Activated CD8-positive, alpha-beta memory T cell treated with anti-CD3 and anti-CD28 coated beads, Interleukin-2, amount 10 ng/mL, durations not matched to agents 7 days and 5 days (primary cell): ENCODE data around the gene FADS6. TPM values are rescaled to one million over a fixed set of nuclear protein-coding genes. Genes with fewer than 3 reads are reported as not detected.
"Not testable (repeated sequence)": the region's sequence is repeated elsewhere in the genome, so short reads cannot be mapped to it uniquely, and the experiment has no call there.

Source experiments
- ATAC-seq: fragments of 150-1000 bp; cut with Tn5 transposase; one replicate; pipeline ENCODE4 v1.10.0; 2021; ENCODE audit warnings: moderate library complexity
- CTCF ChIA-PET: fragments of 350-600 bp; sonication (Branson Sonifier 250); formaldehyde crosslinking; loops from one replicate; lab custom pipeline; 2021; ENCODE audit warnings: antibody characterized with exemption; lab: Charles Lee
- DNase-seq: peaks from one replicate; pipeline ENCODE4 v3.0.0-alpha.2; 2020
- H3K27ac Mint-ChIP-seq: one replicate; pipeline ENCODE4 v1.8.0; 2021; ENCODE audit warnings: mild to moderate bottlenecking, mixed read lengths
- H3K27me3 Mint-ChIP-seq: one replicate; pipeline ENCODE4 v1.8.0; 2021; ENCODE audit warnings: mixed read lengths
- H3K36me3 Mint-ChIP-seq: one replicate; pipeline ENCODE4 v1.8.0; 2021; ENCODE audit warnings: mild to moderate bottlenecking, mixed read lengths
- H3K4me1 Mint-ChIP-seq: one replicate; pipeline ENCODE4 v1.8.0; 2021; ENCODE audit warnings: mixed read lengths
- H3K4me3 Mint-ChIP-seq: one replicate; pipeline ENCODE4 v1.8.0; 2021; ENCODE audit warnings: mild to moderate bottlenecking, moderate library complexity, mixed read lengths
- H3K9me3 Mint-ChIP-seq: one replicate; pipeline ENCODE4 v1.8.0; 2022; ENCODE audit warnings: low read depth, mixed read lengths
- total RNA-seq, 2 experiments: library from RNA; stranded (reverse); gene quantifications; one replicate each; pipeline ENCODE4 v1.2.3, GENCODE V29; 2021

FADS6 gene
- total RNA-seq, 2 experiments from 2014 or later = not detected

- no peaks in the 10 kb centered on the region for H3K4me1 Mint-ChIP-seq
- CTCF ChIA-PET = interaction anchor here (1.1 kb wide), 1 partner anchor 126 kb away, joined by 6 read pairs; no protein-coding TSS in a partner anchor
- no peak overlapping the region for H3K4me3 Mint-ChIP-seq
- no peak for ATAC-seq
- H3K36me3 Mint-ChIP-seq = no peaks in the 10 kb centered on the region
- no peak overlapping the region for H3K27ac Mint-ChIP-seq
- H3K27me3 Mint-ChIP-seq = peaks cover 33% of the 10 kb centered on the region
- no peaks in the 10 kb centered on the region for H3K9me3 Mint-ChIP-seq
- DNase-seq = no peak
These were observed 24.0 kb upstream of the FADS6 start for GRCh38 chr17:74917430-74917829.

GRCh38 chr17:74916851-74917199 is 23.4 kb upstream of the FADS6 start:
- no peaks in the 10 kb centered on the region for H3K9me3 Mint-ChIP-seq
- no peaks in the 10 kb centered on the region for H3K4me1 Mint-ChIP-seq
- peaks cover 29% of the 10 kb centered on the region for H3K27me3 Mint-ChIP-seq
- DNase-seq = no peak
- H3K4me3 Mint-ChIP-seq = no peak overlapping the region
- H3K27ac Mint-ChIP-seq = no peak overlapping the region
- CTCF ChIA-PET = interaction anchor here (0.8 to 1.1 kb wide), 2 partner anchors 11 to 126 kb away, joined by 3 to 6 read pairs; no protein-coding TSS in a partner anchor
- no peaks in the 10 kb centered on the region for H3K36me3 Mint-ChIP-seq
- ATAC-seq = no peak

- Mint-ChIP-seq H3K36me3 (no peaks in the 10 kb centered on the region), H3K4me1 (no peaks in the 10 kb centered on the region), H3K9me3 (no peaks in the 10 kb centered on the region), H3K27me3 (peaks cover 23% of the 10 kb centered on the region), H3K27ac (no peak overlapping the region), H3K4me3 (no peak overlapping the region)
- DNase-seq (no peak), ATAC-seq (no peak)
- CTCF ChIA-PET = interaction anchor here (0.8 to 1.1 kb wide), 2 partner anchors 10 to 125 kb away, joined by 3 to 6 read pairs; no protein-coding TSS in a partner anchor
These were observed 22.9 kb upstream of the FADS6 start for GRCh38 chr17:74916136-74916850.

- ATAC-seq, CTCF ChIA-PET, H3K9me3 Mint-ChIP-seq, DNase-seq, H3K36me3 Mint-ChIP-seq, H3K27me3 Mint-ChIP-seq, H3K4me3 Mint-ChIP-seq, H3K27ac Mint-ChIP-seq, H3K4me1 Mint-ChIP-seq: not testable (repeated sequence)
These were observed 18.0 kb upstream of the FADS6 start for GRCh38 chr17:74911423-74911822.

GRCh38 chr17:74909097-74909496 is 15.7 kb upstream of the FADS6 start:
- H3K9me3 Mint-ChIP-seq, H3K4me3 Mint-ChIP-seq, H3K4me1 Mint-ChIP-seq, H3K36me3 Mint-ChIP-seq, H3K27ac Mint-ChIP-seq, DNase-seq, ATAC-seq, CTCF ChIA-PET: not testable (repeated sequence)
- H3K27me3 Mint-ChIP-seq = peaks cover 10% of the 10 kb centered on the region

GRCh38 chr17:74907012-74907411 is 13.6 kb upstream of the FADS6 start:
- H3K9me3 Mint-ChIP-seq = no peaks in the 10 kb centered on the region
- CTCF ChIA-PET = interaction anchor here (1.3 kb wide), 1 partner anchor 18 kb away, joined by 3 read pairs; no protein-coding TSS in a partner anchor
- H3K27ac Mint-ChIP-seq = no peak overlapping the region
- no peaks in the 10 kb centered on the region for H3K4me1 Mint-ChIP-seq
- ATAC-seq (no peak), DNase-seq (no peak)
- no peaks in the 10 kb centered on the region for H3K36me3 Mint-ChIP-seq
- no peak overlapping the region for H3K4me3 Mint-ChIP-seq
- H3K27me3 Mint-ChIP-seq = peaks cover 17% of the 10 kb centered on the region

- not testable (repeated sequence) for H3K36me3 Mint-ChIP-seq, H3K9me3 Mint-ChIP-seq, DNase-seq, H3K4me3 Mint-ChIP-seq, H3K4me1 Mint-ChIP-seq, H3K27ac Mint-ChIP-seq, ATAC-seq
- H3K27me3 Mint-ChIP-seq = peaks cover 17% of the 10 kb centered on the region
- CTCF ChIA-PET = interaction anchor here (0.8 to 1.3 kb wide), 2 partner anchors 10 to 19 kb away, joined by 3 read pairs; no protein-coding TSS in a partner anchor
These were observed 12.9 kb upstream of the FADS6 start for GRCh38 chr17:74906214-74906793.

- DNase-seq (no peak), ATAC-seq (no peak)
- H3K9me3 Mint-ChIP-seq = no peaks in the 10 kb centered on the region
- H3K27ac Mint-ChIP-seq = no peak overlapping the region
- no peaks in the 10 kb centered on the region for H3K36me3 Mint-ChIP-seq
- peaks cover 17% of the 10 kb centered on the region for H3K27me3 Mint-ChIP-seq
- no peak overlapping the region for H3K4me3 Mint-ChIP-seq
- CTCF ChIA-PET = no interaction called here
- H3K4me1 Mint-ChIP-seq = no peaks in the 10 kb centered on the region
These were observed 11.4 kb upstream of the FADS6 start for GRCh38 chr17:74904687-74905409.

- Mint-ChIP-seq H3K4me1 (no peaks in the 10 kb centered on the region), H3K9me3 (no peaks in the 10 kb centered on the region), H3K4me3 (no peak overlapping the region), H3K27me3 (peaks cover 13% of the 10 kb centered on the region), H3K27ac (no peak overlapping the region), H3K36me3 (no peaks in the 10 kb centered on the region)
- CTCF ChIA-PET = no interaction called here
- ATAC-seq (no peak), DNase-seq (no peak)
These were observed 10.2 kb upstream of the FADS6 start for GRCh38 chr17:74903671-74904070.

- Mint-ChIP-seq H3K9me3 (no peaks in the 10 kb centered on the region), H3K27ac (no peak overlapping the region), H3K4me1 (no peaks in the 10 kb centered on the region), H3K27me3 (peaks cover 13% of the 10 kb centered on the region), H3K36me3 (no peaks in the 10 kb centered on the region), H3K4me3 (no peak overlapping the region)
- CTCF ChIA-PET = no interaction called here
- DNase-seq = no peak
- no peak for ATAC-seq
These were observed 9.6 kb upstream of the FADS6 start for GRCh38 chr17:74903034-74903433.

GRCh38 chr17:74901353-74902135 is 8.1 kb upstream of the FADS6 start:
- ATAC-seq = no peak

GRCh38 chr17:74900208-74900607 is 6.8 kb upstream of the FADS6 start:
- Mint-ChIP-seq H3K36me3 (no peaks in the 10 kb centered on the region), H3K27ac (no peak overlapping the region), H3K9me3 (no peaks in the 10 kb centered on the region), H3K4me3 (no peak overlapping the region), H3K4me1 (no peaks in the 10 kb centered on the region), H3K27me3 (peaks cover 29% of the 10 kb centered on the region)
- CTCF ChIA-PET = no interaction called here
- DNase-seq (no peak), ATAC-seq (no peak)

More at GRCh38 chr17:74901353-74902135, 8.1 kb upstream of the FADS6 start:
- peaks cover 20% of the 10 kb centered on the region for H3K27me3 Mint-ChIP-seq
- DNase-seq = no peak
- no peak overlapping the region for H3K27ac Mint-ChIP-seq
- H3K36me3 Mint-ChIP-seq = no peaks in the 10 kb centered on the region
- H3K4me3 Mint-ChIP-seq = no peak overlapping the region
- H3K9me3 Mint-ChIP-seq = no peaks in the 10 kb centered on the region
- H3K4me1 Mint-ChIP-seq = no peaks in the 10 kb centered on the region
- CTCF ChIA-PET = interaction anchor here (1.1 kb wide), 1 partner anchor 18 kb away, joined by 4 read pairs; no protein-coding TSS in a partner anchor

- Mint-ChIP-seq H3K4me3 (no peak overlapping the region), H3K27me3 (peaks cover 37% of the 10 kb centered on the region), H3K4me1 (peaks cover 1% of the 10 kb centered on the region), H3K27ac (no peak overlapping the region), H3K9me3 (no peaks in the 10 kb centered on the region), H3K36me3 (no peaks in the 10 kb centered on the region)
- CTCF ChIA-PET = no interaction called here
- ATAC-seq (no peak), DNase-seq (no peak)
These were observed 5.0 kb upstream of the FADS6 start for GRCh38 chr17:74898376-74898946.
